Stomach (tissue), 4 donors: ENCODE measurements around the gene NAALADL2.

Experiments used
- CTCF ChIP-seq, 7 experiments: fragments of 450-650 bp in 4 of 7; fragments of 200-600 bp in 3 of 7; sonication (generic) in 3 of 7; IDR thresholded peaks; one replicate each; pipeline ENCODE4 v1.5.1; 2016 to 2019; ENCODE audit warnings: antibody characterized with exemption in 7 of 7, control low read depth in 2 of 7, mild to moderate bottlenecking in 1 of 7
- EP300 ChIP-seq: sonication (generic); formaldehyde crosslinking; IDR thresholded peaks from one replicate; pipeline ENCODE4 v1.6.1; 2017; ENCODE audit warnings: antibody characterized with exemption
- POLR2A ChIP-seq, 4 donors: fragments of 450-650 bp; IDR thresholded peaks; one replicate each; pipeline ENCODE4 v1.6.1; 2016; ENCODE audit warnings: antibody characterized with exemption in 4 of 4, control low read depth in 2 of 4, mild to moderate bottlenecking in 1 of 4, moderate library complexity in 1 of 4
- POLR2AphosphoS5 ChIP-seq, 3 donors: sonication (generic); formaldehyde crosslinking; IDR thresholded peaks; one replicate each; pipeline ENCODE4 v1.6.1; 2016; ENCODE audit warnings: antibody characterized with exemption in 3 of 3

GRCh38 chr3:175311946-175312345 lies 452.8 kb downstream of the NAALADL2 start:
- TF ChIP-seq POLR2A (IDR thresholded peaks at IDR 0.05) (no peak), CTCF (IDR thresholded peaks at IDR 0.05) (no peak), EP300 (no peak), POLR2AphosphoS5 (IDR thresholded peaks at IDR 0.05) (no peak)
